ENCODE data around the gene RNF149. TPM values are rescaled to one million over a fixed set of nuclear protein-coding genes. Genes with fewer than 3 reads are reported as not detected.

RNF149 gene
- total and polyA plus RNA-seq, 9 donors, result 22.0 to 49.6 (median 32.6) TPM

Other genes with a start within 250 kb of the RNF149 start
- 21.5 TPM for gene TBC1D8, start 157.3 kb downstream of the RNF149 start, total RNA-seq
- 10 to 100 TPM; 18.3 to 26.6 (median 20.1) TPM for gene TBC1D8, start 157.3 kb downstream of the RNF149 start, polyA plus RNA-seq (ENCODE audit: insufficient read depth in 1 of 8, insufficient read length in 8 of 8, low replicate concordance in 1 of 8)
- gene CNOT11, start 55.8 kb downstream of the RNF149 start, total RNA-seq, result 31.8 TPM
- gene CNOT11, start 55.8 kb downstream of the RNF149 start, polyA plus RNA-seq (ENCODE audit: insufficient read depth in 1 of 8, insufficient read length in 8 of 8, low replicate concordance in 1 of 8), result 10 to 100 TPM; 29.8 to 42.4 (median 34.0) TPM
- 2.4 TPM for gene CREG2, start 78.8 kb upstream of the RNF149 start, total RNA-seq
- gene CREG2, start 78.8 kb upstream of the RNF149 start, polyA plus RNA-seq (ENCODE audit: insufficient read depth in 1 of 8, insufficient read length in 8 of 8, low replicate concordance in 1 of 8), result 1 to 10 TPM; 2.8 to 5.3 (median 3.5) TPM
- gene RFX8, start 166.4 kb upstream of the RNF149 start, total RNA-seq, result 1.9 TPM
- 1 to 10 TPM; 1.8 to 3.1 (median 2.2) TPM for gene RFX8, start 166.4 kb upstream of the RNF149 start, polyA plus RNA-seq (ENCODE audit: insufficient read depth in 1 of 8, insufficient read length in 8 of 8, low replicate concordance in 1 of 8)